Central memory CD4-positive, alpha-beta T cell (primary cell): ENCODE results near the gene ITPRID1.
"Not testable (repeated sequence)": the region's sequence is repeated elsewhere in the genome, so short reads cannot be mapped to it uniquely, and the experiment has no call there.

Source experiments
- DNase-seq: peaks from one replicate; pipeline ENCODE4 v3.0.0; 2022

ITPRID1 gene

DNA sequence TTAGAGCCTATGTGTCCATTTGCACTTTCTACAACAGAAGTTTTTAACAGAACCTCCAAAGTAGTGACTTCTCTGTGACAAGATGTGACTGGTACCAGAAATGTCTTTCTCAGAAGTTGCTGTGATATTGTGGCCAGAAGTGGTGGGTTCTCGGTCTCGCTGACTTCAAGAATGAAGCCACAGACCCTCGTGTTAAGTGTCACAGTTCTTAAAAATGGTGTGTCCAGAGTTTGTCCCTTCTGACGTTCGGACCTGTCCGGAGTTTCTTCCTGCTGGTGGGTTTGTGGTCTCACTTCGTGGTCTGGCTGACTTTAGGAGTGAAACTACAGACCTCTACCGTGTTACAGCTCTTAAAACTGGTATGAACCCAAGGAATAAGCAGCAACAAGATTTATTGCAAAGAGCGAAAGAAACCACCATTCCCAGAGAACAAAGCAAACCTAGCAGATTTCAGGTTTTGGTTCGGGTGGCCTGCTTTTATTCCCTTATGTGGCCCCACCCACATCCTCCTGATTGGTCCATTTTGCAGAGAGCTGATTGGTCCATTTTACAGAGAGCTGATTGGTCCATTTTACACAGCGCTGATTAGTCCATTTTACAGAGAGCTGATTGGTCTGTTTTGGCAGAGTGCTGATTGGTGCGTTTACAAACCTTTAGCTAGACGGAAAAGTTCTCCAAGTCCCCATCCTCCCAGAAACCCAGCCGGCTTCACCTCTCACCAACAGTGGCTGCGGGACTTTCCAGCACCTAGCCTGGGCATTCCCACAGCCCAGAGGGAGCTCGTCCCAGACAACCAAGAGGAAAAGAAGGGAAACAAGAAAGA, 3.0 kb downstream of the ITPRID1 start:
- no peak for DNase-seq

DNA sequence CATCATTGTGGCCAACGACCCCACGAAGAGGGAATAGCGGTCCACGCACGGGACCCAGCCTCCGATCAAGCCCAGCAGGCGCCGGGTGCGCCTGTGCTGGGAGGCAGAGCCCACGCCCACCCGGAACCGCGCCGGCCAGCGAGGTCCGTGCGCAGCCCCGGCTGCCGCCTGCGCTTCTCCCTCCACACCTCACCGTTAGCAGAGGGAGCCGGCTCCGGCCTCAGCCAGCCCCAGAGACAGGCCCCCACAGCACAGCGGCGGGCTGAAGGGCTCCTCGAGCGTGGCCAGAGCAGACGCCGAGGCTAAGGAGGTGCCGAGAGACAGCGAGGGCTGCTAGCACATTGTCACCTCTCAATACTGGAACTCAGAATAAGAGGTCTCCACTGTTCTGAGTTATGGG, 3.6 kb downstream of the ITPRID1 start:
- DNase-seq = no peak

DNA sequence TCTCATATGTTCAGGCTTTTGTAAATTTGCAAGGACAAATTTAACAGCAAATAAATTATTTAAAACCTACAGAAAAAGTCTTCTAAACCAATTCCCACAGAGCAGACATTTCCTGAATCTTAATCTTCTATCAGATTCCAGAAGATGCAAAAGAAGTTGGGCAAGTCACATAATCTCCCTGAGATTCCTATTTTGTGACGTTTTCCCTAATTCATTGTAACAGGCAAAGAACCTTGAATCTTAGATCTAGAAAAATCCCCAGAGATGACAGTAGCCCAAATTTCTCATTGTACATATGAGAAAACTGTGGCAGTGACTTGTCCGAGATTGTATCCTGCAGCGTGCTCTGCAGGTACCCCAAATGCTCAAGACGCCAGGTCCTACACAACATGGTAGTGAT, 4.9 kb downstream of the ITPRID1 start:
- DNase-seq = no peak

DNA sequence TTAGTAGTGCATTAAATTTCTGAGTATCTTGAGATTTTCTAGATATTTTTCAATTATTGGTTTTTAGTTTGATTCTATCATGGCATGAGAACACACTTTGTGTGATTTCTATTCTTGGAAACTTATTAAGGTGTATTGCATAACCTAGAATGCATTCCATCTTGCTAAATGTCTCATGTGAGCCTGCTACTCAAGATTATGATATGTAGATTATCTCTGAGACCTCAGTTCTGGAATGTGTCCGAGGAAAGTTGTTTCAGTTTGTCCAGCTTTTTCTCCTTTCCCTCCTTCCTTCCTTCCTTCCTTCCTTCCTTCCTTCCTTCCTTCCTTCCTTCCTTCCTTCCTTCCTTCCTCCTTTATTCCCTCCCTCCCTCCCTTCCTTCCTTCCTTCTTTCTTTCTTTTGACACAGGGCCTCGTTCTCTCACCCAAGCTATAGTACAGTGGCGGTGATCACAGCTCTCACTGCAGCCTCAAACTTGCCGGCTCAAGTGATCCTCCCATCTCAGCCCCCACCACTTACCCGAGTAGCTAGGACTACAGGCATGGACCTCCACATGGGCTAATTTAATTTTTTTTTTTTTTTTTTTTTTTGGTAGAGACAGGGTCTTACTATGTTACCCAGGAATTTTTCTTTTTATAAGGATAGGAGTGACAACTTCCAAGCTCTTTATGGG, 7.6 kb downstream of the ITPRID1 start:
- no peak for DNase-seq

DNA sequence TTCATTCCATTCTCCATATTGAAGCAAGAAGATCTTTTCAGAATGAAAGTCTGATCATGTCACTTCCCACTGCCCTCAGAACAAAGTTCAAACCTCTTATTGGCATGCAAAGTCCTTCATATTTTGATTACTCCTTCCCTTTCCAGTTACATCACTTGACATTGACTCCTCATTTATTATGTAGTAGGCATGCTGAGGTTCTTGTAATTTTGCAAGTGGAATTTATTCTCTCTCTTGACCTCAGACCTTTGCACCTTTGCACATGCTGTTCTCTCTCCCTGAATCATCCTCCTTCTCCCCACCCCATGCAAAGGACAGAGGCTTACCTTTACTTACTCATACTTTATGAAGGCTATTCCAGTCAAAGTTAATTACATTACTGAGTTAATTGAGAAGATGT, 13.0 kb downstream of the ITPRID1 start:
- DNase-seq = no peak

DNA sequence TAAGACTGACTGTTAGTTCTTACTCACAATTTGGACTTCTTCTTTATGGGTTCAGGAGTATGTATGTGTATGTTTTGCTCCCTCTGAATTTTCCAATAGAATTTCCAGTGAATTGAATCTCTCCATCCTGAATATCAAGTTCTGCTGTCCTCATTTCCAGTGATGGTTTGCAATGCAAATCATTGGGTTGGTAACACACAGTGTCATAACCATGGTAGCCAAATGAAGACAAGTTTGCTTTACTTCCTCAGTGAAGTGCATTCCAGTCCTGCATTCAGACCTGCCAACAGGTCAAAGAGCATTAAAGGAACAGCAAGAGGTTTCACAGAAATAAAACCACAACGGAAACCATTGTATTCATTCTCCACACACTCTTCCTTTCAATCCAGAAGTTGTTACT, 15.2 kb downstream of the ITPRID1 start:
- DNase-seq = no peak

DNA sequence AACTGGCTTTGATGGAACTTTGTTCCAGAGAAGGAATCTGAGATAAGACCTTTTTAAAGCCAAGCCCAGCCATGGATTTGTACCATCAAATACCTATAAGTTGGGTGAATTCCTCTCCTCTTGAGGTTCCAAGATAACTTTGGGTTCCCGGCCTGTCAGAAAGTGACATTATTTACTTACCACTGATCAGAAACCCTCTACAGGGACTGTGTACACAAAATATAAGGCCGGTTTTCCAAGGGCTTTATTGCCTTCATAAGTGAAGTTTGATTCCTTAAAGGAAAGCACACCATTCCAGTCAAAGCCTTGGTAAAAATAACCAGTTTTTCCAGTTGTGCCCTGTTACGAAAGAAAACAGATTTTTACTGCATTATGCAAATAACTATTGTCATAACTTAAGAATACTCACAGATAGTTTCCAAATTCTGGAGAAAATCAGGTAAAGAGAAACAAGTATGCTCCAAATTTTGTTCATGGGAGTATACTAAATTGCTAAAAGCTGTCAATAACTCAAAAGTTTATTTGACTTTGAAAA, 26.8 kb downstream of the ITPRID1 start:
- DNase-seq = not testable (repeated sequence)

DNA sequence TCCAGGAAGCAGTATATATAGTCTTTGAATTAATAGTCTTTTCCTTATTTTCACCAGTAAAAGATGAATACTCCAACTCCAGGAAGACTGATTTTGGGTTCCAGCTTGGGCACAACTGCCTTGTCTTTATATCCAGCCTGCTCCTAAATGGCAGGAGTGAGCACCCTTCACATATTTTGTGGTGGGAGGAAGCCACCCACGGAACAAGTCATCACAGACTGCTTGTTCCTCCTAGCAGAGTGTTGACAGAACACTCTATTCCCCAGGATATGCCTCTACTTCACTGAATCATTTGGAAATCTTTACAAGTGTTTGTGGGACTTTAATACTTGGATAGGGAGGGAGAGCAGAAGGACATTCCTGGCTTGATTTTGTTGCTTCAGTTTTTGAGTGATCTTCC, 31.7 kb downstream of the ITPRID1 start:
- DNase-seq = no peak

DNA sequence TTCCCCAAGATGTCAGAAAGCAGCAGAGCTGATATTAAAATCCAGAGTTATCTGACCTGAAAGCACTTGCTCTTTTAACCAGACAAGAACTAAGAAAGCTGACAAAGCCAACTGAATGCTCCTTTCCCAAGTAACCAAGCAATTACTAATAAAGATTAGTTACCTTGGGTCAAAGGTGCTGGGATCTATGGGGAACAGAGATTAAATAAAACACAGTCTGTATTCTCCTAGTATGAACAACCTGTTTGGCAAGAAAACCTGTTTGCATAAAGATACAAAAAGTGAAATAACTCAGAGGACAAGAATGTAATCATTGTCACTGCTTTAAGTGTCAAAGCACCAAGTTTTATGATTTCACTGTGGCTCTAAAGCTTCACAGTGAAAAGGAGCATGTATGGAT, 35.7 kb downstream of the ITPRID1 start:
- DNase-seq = no peak

DNA sequence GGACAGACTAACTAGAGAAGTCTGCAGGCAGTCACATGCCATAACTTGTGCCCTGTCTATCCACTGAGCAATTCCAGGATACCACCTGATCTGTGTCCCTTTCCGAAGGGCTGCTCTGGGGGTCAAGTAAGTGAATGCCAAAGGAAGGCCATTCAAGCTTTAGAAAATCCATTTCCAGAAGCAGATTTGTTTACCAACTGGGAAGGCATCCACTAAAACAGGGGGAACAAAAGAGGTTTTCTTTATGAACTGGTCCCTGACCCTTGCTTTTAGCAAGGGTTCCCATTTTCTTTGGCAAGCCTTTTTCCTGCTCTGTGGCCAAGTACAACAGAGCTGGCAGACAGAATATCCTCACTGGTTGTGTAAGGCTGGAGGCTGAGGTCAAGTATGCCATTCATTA, 36.5 kb downstream of the ITPRID1 start:
- DNase-seq = no peak

DNA sequence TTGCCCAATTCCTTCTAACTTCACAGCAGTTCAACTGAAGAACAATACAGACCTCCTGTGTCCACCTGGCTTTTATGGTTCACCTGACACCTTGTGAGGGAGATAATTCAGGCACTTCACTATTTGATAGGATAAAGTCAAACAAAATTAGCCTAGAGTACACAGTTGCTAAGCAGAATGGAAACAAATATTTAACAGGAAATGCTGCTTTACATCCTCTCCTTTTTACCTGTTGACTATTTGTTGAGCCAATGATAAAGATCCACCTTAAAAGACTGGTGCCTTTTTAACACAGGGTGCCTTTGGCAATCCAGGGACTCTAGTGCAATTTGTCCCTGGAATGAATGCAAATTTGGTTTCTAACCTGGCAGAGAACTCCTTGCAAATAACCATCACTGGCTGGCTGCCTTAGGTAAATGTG, 39.8 kb downstream of the ITPRID1 start:
- no peak for DNase-seq

DNA sequence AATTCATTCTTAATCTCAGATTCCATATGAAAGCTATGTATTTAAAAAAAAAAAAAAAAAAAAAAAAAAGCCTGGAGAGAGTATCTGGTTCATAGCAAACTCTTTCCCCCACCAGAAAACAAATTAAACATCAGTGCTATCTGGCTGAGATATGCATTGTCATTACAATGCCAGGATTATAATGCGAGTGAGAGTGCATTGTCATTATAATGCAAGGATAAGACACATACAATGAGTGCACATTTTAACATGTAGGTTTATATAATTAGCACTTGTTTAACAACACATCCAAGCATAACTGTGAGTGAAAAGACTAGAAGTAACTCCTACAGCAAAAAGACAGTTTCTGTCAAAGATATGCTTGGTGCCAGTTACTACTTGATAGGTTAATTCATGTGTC, 48.1 kb downstream of the ITPRID1 start:
- DNase-seq = no peak

DNA sequence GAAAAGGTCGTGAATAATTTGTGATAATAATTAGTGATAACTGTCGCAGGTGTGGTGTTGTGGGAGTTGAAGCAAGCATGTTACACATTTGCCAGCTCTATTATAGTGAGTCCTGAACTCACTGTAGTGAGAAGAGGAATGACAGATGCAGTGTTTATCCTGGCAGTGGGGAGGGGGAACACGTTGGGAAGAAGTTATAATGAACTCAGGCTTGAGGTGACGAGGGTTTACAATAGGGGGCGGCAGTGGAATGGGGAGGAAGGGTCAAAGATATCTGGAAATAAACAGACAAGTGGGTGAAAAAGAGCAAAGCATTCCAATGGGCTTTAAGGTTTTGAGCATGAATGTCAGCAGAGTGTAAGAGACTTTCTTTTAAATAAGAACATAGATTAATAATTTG, 49.6 kb downstream of the ITPRID1 start:
- no peak for DNase-seq

DNA sequence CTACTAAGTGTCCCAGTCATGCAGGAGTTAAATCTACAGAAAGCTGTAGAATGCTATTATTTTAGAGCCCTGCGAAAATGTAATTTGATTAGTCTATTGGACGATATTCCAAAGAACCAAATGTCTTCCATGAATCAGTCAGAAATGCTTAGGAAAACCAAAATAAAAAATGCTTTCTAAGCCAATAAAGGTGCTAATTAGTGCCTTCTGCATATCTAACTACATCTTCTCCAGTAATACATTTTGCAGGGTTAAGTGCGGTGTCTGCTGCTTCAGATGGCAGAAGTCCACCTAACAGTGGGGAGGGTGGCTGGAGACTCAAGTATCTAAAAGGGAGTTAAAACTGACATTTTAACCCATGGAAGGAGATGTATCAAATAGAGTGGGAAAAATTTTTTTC, 50.1 kb downstream of the ITPRID1 start:
- DNase-seq = no peak

DNA sequence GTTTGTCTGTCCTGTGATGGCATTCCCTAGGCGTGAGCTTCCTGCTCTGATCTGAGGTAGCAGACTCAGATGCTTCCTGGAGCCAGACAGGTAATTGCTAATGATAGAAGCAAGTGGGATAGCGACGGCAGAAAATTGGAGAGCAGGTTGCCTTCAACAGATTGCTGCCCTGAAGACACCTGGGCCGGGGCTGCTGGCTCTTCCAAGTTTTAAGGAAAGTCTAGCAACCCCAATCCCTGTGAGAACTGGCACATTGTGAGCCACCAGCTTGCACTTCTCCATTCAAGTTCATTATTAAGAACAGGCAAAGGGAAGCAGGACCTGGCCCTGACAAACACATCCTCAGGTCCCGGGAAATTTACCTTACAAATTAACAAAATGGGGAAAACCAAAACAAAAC, 50.8 kb downstream of the ITPRID1 start:
- DNase-seq = no peak

DNA sequence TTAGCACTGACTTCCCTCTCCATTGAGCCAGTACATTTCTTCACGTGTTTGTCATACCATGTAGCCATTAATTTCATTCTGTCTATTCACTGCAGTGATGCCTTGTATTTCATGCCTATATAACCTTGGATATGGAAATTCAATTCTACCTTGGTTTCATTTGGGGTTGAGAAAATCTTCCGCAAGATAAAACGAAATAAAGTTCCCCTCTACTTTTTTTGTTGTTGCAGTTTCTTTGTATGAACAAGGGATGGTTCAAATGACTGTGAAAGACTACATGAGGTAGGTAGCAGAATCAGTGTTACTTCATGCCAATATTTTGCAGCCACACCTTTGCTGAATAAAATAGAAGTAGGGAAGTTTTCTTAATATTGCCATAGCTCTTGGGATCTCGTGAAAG, 55.6 kb downstream of the ITPRID1 start:
- no peak for DNase-seq

DNA sequence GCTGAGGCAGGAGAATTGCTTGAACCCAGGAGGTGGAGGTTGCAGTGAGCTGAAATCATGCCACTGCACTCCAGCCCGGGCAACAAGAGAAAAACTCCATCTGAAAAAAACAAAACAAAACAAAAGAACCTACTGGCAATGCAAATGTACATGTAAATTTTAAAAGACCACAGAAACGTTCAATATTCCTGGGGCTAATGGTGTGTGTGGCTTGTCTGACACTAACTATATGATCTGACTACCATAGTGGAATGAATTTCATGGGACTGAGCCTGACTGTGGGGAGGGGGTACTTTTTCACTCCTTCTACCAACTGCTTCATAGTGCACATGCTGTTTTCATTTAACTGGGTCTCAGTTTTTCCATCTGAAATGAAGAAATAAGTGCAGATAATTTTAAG, 69.6 kb downstream of the ITPRID1 start:
- no peak for DNase-seq

DNA sequence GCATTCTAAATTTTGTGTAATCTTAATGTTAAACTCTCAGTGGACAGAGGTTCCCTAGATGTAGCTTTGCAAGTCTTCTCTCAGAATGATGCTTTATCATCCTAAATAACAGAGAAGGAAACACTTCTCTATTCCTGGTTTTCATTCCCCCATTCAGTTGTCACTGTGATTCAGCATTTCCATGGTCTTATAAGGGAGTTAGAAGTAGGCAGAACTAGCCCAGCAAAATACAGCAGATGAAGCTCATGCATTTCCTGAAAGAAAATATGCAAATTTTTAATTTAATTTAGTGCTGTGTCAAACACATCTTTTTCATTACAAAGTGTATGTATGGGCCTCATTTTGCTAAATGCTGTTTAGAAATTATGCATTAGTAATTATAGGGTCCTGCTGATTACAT, 70.1 kb downstream of the ITPRID1 start:
- no peak for DNase-seq

DNA sequence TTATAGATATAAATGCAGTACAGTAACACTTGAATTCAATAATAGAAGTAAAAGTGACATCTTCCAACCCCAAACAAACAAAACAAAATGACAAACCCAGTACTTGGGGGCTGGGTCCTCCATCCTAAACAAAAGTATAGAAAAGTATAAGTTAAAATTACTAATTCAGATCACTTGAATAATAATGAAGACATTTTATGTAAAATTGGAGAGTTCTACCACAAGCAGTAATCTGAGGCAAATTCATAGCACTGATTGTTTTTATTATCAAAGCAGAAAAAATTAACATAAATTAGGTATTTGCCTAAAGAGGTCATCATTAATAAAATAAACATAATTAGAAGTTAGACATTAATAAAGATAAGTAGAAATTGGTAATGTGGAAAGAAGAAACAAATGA, 81.5 kb downstream of the ITPRID1 start:
- no peak for DNase-seq

DNA sequence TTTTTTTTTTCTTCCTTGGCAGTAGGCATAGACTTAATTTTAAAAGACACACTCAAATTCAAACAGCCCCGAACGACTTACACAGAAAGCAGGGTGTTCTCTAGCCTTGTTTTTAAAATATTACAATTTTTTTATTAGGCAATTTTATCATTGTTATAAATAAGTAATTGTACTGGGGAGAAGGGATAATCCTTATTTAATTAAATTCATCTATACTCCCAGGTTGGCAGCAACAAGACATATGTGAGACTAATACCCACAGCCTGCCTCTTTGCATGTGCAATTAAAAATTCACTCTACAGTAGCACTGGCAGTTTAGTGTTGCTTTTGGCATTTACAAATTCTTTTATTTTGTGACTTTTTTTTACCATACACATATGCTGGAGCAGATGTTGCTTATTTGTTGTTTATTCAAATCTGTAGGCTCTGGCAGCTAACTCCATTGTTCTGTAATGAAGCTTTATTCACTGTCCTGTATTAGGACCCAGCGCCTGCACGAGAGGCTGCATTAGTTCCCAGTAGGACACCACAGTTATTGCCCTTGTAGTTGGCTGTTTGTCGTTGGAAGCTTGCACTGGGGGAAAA, 88.2 kb downstream of the ITPRID1 start:
- no peak for DNase-seq

DNA sequence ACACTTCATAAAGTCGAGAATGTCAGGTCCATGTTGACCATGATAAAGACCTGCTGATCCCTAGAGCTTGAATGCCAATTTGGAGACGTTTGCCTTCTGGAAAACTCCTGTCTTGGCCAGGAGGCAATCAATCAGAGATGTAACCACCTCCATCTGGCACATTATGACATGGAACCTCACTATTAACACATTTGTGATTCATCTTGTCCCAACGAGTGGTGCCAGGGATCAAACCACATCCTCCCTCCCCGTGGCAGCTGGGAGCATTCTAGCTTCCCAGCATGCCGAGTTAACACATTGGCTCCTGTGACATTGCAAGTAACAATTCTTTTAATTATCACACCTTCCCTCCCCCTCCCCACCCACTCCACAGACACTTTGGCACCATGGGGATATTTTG, 89.2 kb downstream of the ITPRID1 start:
- no peak for DNase-seq

DNA sequence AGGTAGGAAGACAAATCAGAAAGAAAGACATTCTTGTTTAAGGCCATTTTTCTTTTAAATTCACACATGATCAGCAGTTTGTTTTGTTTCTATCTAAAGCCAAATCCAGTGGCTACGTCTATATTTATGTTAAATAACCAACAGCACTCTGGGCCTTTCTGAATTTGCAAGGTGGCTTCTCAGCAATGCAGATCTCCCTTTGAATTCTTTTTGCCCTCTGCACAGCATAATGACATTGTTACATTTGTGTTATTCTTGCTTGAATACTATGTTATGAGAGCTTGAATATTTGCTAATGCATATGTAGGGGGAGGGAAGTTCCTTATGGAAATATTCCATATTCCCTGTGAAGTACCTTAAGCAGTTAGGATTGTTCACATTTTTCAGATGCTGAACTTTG, 99.7 kb downstream of the ITPRID1 start:
- DNase-seq = no peak

DNA sequence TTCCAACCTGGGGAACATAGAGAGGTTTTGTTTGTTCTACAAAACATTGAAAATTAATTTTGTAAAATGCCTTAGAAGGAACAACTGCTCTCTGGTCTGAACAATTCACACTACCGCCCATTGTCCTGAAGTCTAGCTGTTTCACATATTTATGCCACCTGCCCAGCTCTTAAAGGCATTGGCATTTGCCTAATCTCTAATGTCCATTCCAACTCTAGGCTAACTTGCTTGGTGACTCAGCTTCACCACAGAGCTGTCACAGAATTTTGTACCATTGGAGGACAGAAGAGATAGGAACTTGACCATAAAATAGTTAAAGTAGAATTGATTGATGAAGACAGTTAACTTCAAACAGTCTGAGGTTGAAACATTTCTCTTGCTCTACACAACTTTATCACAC, 119.6 kb downstream of the ITPRID1 start:
- no peak for DNase-seq

DNA sequence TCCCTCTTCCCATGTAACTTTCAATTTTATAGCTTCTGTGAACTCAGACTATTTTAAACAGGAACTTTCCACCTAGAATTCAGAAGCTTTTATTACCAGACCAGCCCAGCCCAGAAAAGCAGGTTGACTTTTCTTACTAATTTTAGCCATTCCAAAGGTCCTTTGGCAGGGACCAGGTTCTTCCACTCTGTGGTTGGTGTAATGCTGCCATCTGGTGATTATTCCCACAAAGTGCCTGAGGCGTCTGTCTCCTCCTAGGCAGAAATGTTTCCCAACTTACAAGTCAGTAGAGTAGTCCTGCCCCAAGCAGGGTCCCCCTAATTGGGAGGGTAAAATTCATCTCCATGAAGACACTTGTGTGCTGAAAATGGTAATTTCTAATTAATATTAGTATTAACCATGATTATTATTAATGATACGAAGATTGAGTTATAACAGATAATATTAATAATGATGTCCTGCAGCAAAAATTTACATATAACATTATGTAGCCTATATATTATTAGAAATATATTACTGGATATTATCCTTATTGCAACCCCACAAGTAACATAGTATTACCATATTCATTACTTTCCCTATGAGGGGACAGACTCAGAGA, 120.1 kb downstream of the ITPRID1 start:
- DNase-seq = no peak
